ENCODE measurements around the gene S1PR4. TPM values are rescaled to one million over a fixed set of nuclear protein-coding genes. Genes with fewer than 3 reads are reported as not detected.

Gene S1PR4
- total RNA-seq, 1 donor from 2014 or later = 0.26 TPM

- DNase-seq (ENCODE audit: low read depth) (peak; percentile 76), FAIRE-seq (no peak)
- Histone ChIP-seq H3K36me3 (ENCODE audit: control insufficient read depth, insufficient read depth, low read length) (peaks cover 4% of the 10 kb centered on the region), H3K27me3 (ENCODE audit: control insufficient read depth, insufficient read depth, low read length) (no peaks in the 10 kb centered on the region), H3K4me3 (ENCODE audit: low read depth, low read length) (peak within 1 kb of the TSS; percentile 81)
- no peak for TF ChIP-seq CTCF (IDR thresholded peaks at IDR 0.05; ENCODE audit: insufficient read depth, low read length, severe bottlenecking)
These were observed 42.4 kb upstream of the S1PR4 start, which contains the start of gene GNA15 for GRCh38 chr19:3135961-3136683. GNA15 (plus strand) TSS chr19:3136033; CDS start chr19:3136451, 418 bp downstream.

DNA sequence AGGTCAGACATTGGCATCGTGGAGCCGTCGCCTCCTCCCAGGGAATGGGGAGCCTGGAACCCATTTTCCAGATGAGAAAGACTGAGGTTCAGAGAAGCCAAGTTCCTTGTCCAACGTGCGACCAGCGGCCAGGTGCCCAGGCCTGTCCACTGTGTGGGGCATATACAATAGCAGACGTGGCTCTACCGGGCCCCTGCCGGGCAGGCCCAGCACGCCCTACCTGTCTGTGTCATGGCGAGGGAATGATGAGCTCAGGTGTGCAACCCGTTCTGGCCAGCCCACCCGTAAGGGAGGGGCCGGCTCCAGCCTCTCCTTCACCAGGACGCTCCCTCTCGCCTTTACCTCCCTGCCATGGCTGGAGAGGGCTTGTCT, 41.9 kb upstream of the S1PR4 start:
- TF ChIP-seq CTCF (IDR thresholded peaks at IDR 0.05; ENCODE audit: insufficient read depth, low read length, severe bottlenecking) = no peak
- DNase-seq (ENCODE audit: low read depth) (peak; percentile 86), FAIRE-seq (peak; percentile 62)
- peaks cover 5% of the 10 kb centered on the region for H3K36me3 ChIP-seq (ENCODE audit: control insufficient read depth, insufficient read depth, low read length)
- peak overlapping the region; percentile 81 for H3K4me3 ChIP-seq (ENCODE audit: low read depth, low read length)
- no peaks in the 10 kb centered on the region for H3K27me3 ChIP-seq (ENCODE audit: control insufficient read depth, insufficient read depth, low read length)

DNA sequence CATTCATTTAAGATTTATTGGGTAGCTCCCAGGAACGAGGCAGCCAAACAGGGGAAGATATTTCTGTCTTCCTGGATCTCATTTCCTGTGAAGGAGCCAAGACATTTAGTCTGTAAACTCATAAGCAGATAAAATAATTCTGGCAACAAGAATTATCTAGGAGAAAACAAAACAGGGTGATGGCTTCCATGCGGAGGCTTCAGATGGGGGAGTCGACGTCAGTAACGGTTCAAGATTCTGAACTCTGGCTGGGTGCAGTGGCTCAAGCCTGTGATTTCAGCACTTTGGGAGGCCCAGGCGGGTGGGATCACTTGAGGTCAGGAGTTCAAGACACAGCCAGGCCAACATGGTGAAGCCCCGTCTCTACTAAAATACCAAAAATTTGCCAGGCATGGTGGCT, 41.5 kb upstream of the S1PR4 start:
- FAIRE-seq (no peak), DNase-seq (ENCODE audit: low read depth) (no peak)
- Histone ChIP-seq H3K27me3 (ENCODE audit: control insufficient read depth, insufficient read depth, low read length) (no peaks in the 10 kb centered on the region), H3K4me3 (ENCODE audit: low read depth, low read length) (peak overlapping the region; percentile 81), H3K36me3 (ENCODE audit: control insufficient read depth, insufficient read depth, low read length) (peaks cover 6% of the 10 kb centered on the region)
- TF ChIP-seq CTCF (IDR thresholded peaks at IDR 0.05; ENCODE audit: insufficient read depth, low read length, severe bottlenecking) = no peak

DNA sequence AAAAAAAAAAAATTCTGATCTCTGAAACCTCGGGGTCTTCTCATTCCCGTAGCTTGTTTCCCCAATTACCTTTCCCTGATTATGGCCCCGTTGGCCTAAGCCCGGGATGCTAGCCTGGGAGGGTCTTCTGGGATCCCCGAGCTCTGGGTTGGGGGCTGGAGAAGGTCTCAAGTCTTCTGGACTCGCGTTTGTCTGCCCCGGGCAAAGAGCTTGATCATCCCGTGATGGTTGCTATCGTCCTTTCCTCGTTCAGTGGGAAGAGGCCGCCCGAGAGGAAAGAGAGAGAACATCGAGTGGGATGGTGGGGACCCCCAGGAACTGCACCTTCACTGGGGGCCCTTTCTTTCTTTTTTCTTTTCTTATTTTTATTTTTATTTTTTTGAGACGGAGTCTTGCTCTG, 40.3 kb upstream of the S1PR4 start:
- no peak for TF ChIP-seq CTCF (IDR thresholded peaks at IDR 0.05; ENCODE audit: insufficient read depth, low read length, severe bottlenecking)
- H3K4me3 ChIP-seq (ENCODE audit: low read depth, low read length) = no peak overlapping the region
- no peak for FAIRE-seq
- DNase-seq (ENCODE audit: low read depth) = no peak
- peaks cover 6% of the 10 kb centered on the region for H3K36me3 ChIP-seq (ENCODE audit: control insufficient read depth, insufficient read depth, low read length)
- H3K27me3 ChIP-seq (ENCODE audit: control insufficient read depth, insufficient read depth, low read length) = no peaks in the 10 kb centered on the region

- FAIRE-seq = no peak
- Histone ChIP-seq H3K4me3 (ENCODE audit: low read depth, low read length) (no peak overlapping the region), H3K27me3 (ENCODE audit: control insufficient read depth, insufficient read depth, low read length) (no peaks in the 10 kb centered on the region), H3K36me3 (ENCODE audit: control insufficient read depth, insufficient read depth, low read length) (peaks cover 6% of the 10 kb centered on the region)
- no peak for DNase-seq (ENCODE audit: low read depth)
- no peak for TF ChIP-seq CTCF (IDR thresholded peaks at IDR 0.05; ENCODE audit: insufficient read depth, low read length, severe bottlenecking)
These were observed 37.9 kb upstream of the S1PR4 start for GRCh38 chr19:3140667-3141038.

DNA sequence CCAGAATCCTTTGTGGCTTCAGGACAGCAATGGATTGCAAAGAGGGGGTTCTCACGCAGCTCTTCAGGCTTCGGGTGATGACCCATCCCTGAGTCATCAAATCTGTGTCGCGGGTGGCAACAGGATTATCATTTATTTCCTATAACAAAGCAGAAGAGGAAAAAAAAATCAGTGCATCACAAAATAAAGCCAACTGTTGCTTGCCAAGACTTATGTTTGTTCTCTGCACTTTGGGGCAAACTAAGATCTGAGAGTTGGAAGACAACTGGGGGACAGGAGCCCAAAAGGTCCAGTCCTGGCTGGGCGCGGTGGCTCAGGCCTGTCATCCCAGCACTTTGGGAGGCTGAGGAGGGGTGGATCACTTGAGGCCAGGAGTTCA, 36.3 kb upstream of the S1PR4 start:
- Histone ChIP-seq H3K27me3 (ENCODE audit: control insufficient read depth, insufficient read depth, low read length) (no peaks in the 10 kb centered on the region), H3K4me3 (ENCODE audit: low read depth, low read length) (no peak overlapping the region), H3K36me3 (ENCODE audit: control insufficient read depth, insufficient read depth, low read length) (peaks cover 10% of the 10 kb centered on the region)
- FAIRE-seq = no peak
- DNase-seq (ENCODE audit: low read depth) = peak; percentile 86
- TF ChIP-seq CTCF (IDR thresholded peaks at IDR 0.05; ENCODE audit: insufficient read depth, low read length, severe bottlenecking) = no peak
